NB4 (cell line): ENCODE results near the gene SLC41A2.

ENCODE experiments used
- CTCF ChIP-seq: IDR thresholded peaks from one replicate; pipeline ENCODE4 v1.5.1; 2012; ENCODE audit warnings: low read depth, low read length
- MAX ChIP-seq: IDR thresholded peaks from 2 replicates; pipeline ENCODE4 v1.6.1; 2011; ENCODE audit warnings: low read depth, low read length
- MYC ChIP-seq: IDR thresholded peaks from 2 replicates; pipeline ENCODE4 v1.6.1; 2011; ENCODE audit warnings: low read depth, low read length
- POLR2A ChIP-seq: IDR thresholded peaks from 2 replicates; pipeline ENCODE4 v1.6.1; 2011; ENCODE audit warnings: mild to moderate bottlenecking; ENCODE audit not compliant: insufficient read length; ENCODE audit errors: extremely low read depth

GRCh38 chr12:104955703-104956102 is 2.4 kb downstream of the SLC41A2 start:
- no peak for TF ChIP-seq CTCF
- TF ChIP-seq MAX: no peak
- TF ChIP-seq POLR2A: no peak
- TF ChIP-seq MYC: no peak
